ENCODE data around the gene ZDHHC1. TPM values are rescaled to one million over a fixed set of nuclear protein-coding genes. Genes with fewer than 3 reads are reported as not detected.
A peak's percentile ranks its signal among the peaks of the same experiment; 100 is the strongest.

The ZDHHC1 gene
- total and polyA plus RNA-seq, 2 of the 13 experiments (the other 11 are each of a cell fraction or from before 2014, with no cell fraction given), result 0.51 to 1.1 TPM

DNA sequence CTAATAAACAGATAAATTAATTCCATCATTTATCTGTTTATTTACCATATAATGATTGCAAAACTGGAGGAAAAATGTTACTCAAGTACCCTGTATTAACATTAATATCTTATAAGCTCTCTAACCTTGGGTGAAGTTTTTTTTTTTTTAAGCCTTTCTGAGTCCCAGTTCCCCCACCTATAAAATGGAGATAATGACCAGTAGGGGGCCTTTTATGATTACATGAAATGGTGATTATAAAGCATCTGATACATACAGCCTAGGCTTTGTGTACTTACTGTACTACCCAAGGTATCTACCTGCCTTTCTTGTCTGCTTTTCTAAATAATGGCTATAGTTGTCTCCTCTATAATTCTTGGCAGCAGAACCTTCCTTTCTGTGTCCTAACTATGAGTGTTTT is 67.1 kb downstream of the ZDHHC1 start (continued):
- TF ChIP-seq, protein P1, sequence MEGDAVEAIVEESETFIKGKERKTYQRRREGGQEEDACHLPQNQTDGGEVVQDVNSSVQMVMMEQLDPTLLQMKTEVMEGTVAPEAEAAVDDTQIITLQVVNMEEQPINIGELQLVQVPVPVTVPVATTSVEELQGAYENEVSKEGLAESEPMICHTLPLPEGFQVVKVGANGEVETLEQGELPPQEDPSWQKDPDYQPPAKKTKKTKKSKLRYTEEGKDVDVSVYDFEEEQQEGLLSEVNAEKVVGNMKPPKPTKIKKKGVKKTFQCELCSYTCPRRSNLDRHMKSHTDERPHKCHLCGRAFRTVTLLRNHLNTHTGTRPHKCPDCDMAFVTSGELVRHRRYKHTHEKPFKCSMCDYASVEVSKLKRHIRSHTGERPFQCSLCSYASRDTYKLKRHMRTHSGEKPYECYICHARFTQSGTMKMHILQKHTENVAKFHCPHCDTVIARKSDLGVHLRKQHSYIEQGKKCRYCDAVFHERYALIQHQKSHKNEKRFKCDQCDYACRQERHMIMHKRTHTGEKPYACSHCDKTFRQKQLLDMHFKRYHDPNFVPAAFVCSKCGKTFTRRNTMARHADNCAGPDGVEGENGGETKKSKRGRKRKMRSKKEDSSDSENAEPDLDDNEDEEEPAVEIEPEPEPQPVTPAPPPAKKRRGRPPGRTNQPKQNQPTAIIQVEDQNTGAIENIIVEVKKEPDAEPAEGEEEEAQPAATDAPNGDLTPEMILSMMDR (CRISPR knock-in tag; IDR thresholded peaks at IDR 0.05), result peak; percentile 45
- TF ChIP-seq ZNF660 (CRISPR knock-in tag; IDR thresholded peaks at IDR 0.05; ENCODE audit: borderline replicate concordance, low read depth) (no peak), ISX (CRISPR knock-in tag; conservative IDR thresholded peaks at IDR 0.05) (no peak), ZNF737 (CRISPR knock-in tag; IDR thresholded peaks at IDR 0.05; ENCODE audit: borderline replicate concordance) (no peak), JARID2 (CRISPR knock-in tag; IDR thresholded peaks at IDR 0.05; ENCODE audit: insufficient replicate concordance) (no peak), SP2 (CRISPR knock-in tag; IDR thresholded peaks at IDR 0.05) (no peak), PATZ1 (CRISPR knock-in tag; IDR thresholded peaks at IDR 0.05) (0 out of 2 replicates have a peak, but pooled peaks have one; percentile 17), EED (CRISPR knock-in tag; IDR thresholded peaks at IDR 0.05) (no peak), ZNF484 (CRISPR knock-in tag; IDR thresholded peaks at IDR 0.05; ENCODE audit: borderline replicate concordance, low read depth) (no peak), FOXA3 (CRISPR knock-in tag; IDR thresholded peaks at IDR 0.05) (0 out of 2 replicates have a peak, but pooled peaks have one; percentile 7), ZZZ3 (CRISPR knock-in tag; IDR thresholded peaks at IDR 0.05; ENCODE audit: borderline replicate concordance) (no peak), RARA (CRISPR knock-in tag; IDR thresholded peaks at IDR 0.05) (no peak), ZNF713 (CRISPR knock-in tag; IDR thresholded peaks at IDR 0.05) (no peak), KDM4B (CRISPR knock-in tag; IDR thresholded peaks at IDR 0.05) (no peak), CHD4 (IDR thresholded peaks at IDR 0.05; ENCODE audit: borderline replicate concordance, low read length) (no peak), MTA3 (CRISPR knock-in tag; IDR thresholded peaks at IDR 0.05) (no peak), ZSCAN21 (CRISPR knock-in tag; IDR thresholded peaks at IDR 0.05; ENCODE audit: borderline replicate concordance) (no peak), ZNF816 (CRISPR knock-in tag; IDR thresholded peaks at IDR 0.05; ENCODE audit: borderline replicate concordance) (no peak), ZNF30 (CRISPR knock-in tag; IDR thresholded peaks at IDR 0.05) (no peak), SP5 (CRISPR knock-in tag; IDR thresholded peaks at IDR 0.05; ENCODE audit: borderline replicate concordance, low read depth) (no peak), ZBTB26 (CRISPR knock-in tag; IDR thresholded peaks at IDR 0.05; ENCODE audit: borderline replicate concordance) (no peak)
- TF ChIP-seq, protein P2, sequence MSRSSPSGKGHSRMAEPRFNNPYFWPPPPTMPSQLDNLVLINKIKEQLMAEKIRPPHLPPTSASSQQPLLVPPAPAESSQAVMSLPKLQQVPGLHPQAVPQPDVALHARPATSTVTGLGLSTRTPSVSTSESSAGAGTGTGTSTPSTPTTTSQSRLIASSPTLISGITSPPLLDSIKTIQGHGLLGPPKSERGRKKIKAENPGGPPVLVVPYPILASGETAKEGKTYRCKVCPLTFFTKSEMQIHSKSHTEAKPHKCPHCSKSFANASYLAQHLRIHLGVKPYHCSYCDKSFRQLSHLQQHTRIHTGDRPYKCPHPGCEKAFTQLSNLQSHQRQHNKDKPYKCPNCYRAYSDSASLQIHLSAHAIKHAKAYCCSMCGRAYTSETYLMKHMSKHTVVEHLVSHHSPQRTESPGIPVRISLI (CRISPR knock-in tag; IDR thresholded peaks at IDR 0.05; ENCODE audit: borderline replicate concordance), result peak; percentile 49; the same call in 1 of the 2 replicates
- TF ChIP-seq, protein P3, sequence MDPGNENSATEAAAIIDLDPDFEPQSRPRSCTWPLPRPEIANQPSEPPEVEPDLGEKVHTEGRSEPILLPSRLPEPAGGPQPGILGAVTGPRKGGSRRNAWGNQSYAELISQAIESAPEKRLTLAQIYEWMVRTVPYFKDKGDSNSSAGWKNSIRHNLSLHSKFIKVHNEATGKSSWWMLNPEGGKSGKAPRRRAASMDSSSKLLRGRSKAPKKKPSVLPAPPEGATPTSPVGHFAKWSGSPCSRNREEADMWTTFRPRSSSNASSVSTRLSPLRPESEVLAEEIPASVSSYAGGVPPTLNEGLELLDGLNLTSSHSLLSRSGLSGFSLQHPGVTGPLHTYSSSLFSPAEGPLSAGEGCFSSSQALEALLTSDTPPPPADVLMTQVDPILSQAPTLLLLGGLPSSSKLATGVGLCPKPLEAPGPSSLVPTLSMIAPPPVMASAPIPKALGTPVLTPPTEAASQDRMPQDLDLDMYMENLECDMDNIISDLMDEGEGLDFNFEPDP (CRISPR knock-in tag; conservative IDR thresholded peaks at IDR 0.05), result no peak

Data from HepG2 (cell line).